ENCODE results near the gene CRYBG1.

DNA sequence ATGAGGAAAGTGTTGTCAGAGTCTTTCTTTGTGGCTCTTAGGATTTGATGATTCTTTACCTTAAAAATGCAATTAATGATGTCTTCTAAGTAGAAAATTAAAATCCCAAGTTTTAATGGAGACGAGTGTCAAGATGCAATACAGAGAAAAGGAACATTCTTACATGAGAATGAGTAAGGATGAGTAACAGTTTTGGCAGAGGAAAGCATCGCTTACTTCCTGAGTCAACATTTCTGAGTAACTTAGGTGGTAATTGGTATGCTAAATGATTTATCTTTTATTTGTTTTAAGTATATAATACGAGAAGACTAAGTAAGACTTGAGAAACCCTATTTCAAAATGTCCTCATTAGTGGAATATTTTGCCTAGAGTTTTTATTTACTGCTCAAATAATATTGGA is 167.5 kb downstream of the CRYBG1 start:
- TF ChIP-seq CREB1 (CRISPR knock-in tag; IDR thresholded peaks at IDR 0.05) = no peak
- TF ChIP-seq, protein P1, sequence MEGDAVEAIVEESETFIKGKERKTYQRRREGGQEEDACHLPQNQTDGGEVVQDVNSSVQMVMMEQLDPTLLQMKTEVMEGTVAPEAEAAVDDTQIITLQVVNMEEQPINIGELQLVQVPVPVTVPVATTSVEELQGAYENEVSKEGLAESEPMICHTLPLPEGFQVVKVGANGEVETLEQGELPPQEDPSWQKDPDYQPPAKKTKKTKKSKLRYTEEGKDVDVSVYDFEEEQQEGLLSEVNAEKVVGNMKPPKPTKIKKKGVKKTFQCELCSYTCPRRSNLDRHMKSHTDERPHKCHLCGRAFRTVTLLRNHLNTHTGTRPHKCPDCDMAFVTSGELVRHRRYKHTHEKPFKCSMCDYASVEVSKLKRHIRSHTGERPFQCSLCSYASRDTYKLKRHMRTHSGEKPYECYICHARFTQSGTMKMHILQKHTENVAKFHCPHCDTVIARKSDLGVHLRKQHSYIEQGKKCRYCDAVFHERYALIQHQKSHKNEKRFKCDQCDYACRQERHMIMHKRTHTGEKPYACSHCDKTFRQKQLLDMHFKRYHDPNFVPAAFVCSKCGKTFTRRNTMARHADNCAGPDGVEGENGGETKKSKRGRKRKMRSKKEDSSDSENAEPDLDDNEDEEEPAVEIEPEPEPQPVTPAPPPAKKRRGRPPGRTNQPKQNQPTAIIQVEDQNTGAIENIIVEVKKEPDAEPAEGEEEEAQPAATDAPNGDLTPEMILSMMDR (IDR thresholded peaks at IDR 0.05) = no peak
- TF ChIP-seq, protein P2, sequence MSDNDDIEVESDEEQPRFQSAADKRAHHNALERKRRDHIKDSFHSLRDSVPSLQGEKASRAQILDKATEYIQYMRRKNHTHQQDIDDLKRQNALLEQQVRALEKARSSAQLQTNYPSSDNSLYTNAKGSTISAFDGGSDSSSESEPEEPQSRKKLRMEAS (CRISPR knock-in tag; IDR thresholded peaks at IDR 0.05) = no peak
- no peak for TF ChIP-seq TEAD4 (CRISPR knock-in tag; IDR thresholded peaks at IDR 0.05)
- TF ChIP-seq ESRRA (CRISPR knock-in tag; IDR thresholded peaks at IDR 0.05; ENCODE audit: borderline replicate concordance) = no peak
- TF ChIP-seq, protein P3, sequence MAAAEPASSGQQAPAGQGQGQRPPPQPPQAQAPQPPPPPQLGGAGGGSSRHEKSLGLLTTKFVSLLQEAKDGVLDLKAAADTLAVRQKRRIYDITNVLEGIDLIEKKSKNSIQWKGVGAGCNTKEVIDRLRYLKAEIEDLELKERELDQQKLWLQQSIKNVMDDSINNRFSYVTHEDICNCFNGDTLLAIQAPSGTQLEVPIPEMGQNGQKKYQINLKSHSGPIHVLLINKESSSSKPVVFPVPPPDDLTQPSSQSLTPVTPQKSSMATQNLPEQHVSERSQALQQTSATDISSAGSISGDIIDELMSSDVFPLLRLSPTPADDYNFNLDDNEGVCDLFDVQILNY (CRISPR knock-in tag; IDR thresholded peaks at IDR 0.05) = no peak
- TF ChIP-seq, protein P4, sequence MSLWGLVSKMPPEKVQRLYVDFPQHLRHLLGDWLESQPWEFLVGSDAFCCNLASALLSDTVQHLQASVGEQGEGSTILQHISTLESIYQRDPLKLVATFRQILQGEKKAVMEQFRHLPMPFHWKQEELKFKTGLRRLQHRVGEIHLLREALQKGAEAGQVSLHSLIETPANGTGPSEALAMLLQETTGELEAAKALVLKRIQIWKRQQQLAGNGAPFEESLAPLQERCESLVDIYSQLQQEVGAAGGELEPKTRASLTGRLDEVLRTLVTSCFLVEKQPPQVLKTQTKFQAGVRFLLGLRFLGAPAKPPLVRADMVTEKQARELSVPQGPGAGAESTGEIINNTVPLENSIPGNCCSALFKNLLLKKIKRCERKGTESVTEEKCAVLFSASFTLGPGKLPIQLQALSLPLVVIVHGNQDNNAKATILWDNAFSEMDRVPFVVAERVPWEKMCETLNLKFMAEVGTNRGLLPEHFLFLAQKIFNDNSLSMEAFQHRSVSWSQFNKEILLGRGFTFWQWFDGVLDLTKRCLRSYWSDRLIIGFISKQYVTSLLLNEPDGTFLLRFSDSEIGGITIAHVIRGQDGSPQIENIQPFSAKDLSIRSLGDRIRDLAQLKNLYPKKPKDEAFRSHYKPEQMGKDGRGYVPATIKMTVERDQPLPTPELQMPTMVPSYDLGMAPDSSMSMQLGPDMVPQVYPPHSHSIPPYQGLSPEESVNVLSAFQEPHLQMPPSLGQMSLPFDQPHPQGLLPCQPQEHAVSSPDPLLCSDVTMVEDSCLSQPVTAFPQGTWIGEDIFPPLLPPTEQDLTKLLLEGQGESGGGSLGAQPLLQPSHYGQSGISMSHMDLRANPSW (CRISPR knock-in tag; conservative IDR thresholded peaks at IDR 0.05; ENCODE audit: low read depth) = no peak
- no peak for TF ChIP-seq SP1 (CRISPR knock-in tag; conservative IDR thresholded peaks at IDR 0.05)
- TF ChIP-seq ZNF416 (CRISPR knock-in tag; IDR thresholded peaks at IDR 0.05) = no peak
- TF ChIP-seq, protein P5, sequence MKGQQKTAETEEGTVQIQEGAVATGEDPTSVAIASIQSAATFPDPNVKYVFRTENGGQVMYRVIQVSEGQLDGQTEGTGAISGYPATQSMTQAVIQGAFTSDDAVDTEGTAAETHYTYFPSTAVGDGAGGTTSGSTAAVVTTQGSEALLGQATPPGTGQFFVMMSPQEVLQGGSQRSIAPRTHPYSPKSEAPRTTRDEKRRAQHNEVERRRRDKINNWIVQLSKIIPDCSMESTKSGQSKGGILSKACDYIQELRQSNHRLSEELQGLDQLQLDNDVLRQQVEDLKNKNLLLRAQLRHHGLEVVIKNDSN (CRISPR knock-in tag; IDR thresholded peaks at IDR 0.05) = no peak
- TF ChIP-seq, protein P6, sequence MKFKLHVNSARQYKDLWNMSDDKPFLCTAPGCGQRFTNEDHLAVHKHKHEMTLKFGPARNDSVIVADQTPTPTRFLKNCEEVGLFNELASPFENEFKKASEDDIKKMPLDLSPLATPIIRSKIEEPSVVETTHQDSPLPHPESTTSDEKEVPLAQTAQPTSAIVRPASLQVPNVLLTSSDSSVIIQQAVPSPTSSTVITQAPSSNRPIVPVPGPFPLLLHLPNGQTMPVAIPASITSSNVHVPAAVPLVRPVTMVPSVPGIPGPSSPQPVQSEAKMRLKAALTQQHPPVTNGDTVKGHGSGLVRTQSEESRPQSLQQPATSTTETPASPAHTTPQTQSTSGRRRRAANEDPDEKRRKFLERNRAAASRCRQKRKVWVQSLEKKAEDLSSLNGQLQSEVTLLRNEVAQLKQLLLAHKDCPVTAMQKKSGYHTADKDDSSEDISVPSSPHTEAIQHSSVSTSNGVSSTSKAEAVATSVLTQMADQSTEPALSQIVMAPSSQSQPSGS (CRISPR knock-in tag; IDR thresholded peaks at IDR 0.05; ENCODE audit: borderline replicate concordance, low read depth) = no peak
- no peak for TF ChIP-seq TP53 (CRISPR knock-in tag; IDR thresholded peaks at IDR 0.05)

Data from WTC11 (cell line).